T-helper 2 cell treated with Interferon-gamma antibody and Interleukin-4, amounts not matched to agents 5 μg/mL and 100 μg/mL, for 36 hours (primary cell): ENCODE measurements around the gene ULK1.
A peak's percentile ranks its signal among the peaks of the same experiment; 100 is the strongest.
"Not testable (repeated sequence)": the region's sequence is repeated elsewhere in the genome, so short reads cannot be mapped to it uniquely, and the experiment has no call there.

Source experiments
- DNase-seq: peaks from one replicate; pipeline ENCODE4 v3.0.0; 2021; ENCODE audit warnings: low spot score
- H3K27ac Mint-ChIP-seq: one replicate; pipeline ENCODE4 v1.8.0; 2021; ENCODE audit warnings: mild to moderate bottlenecking, mixed read lengths
- H3K27me3 Mint-ChIP-seq: one replicate; pipeline ENCODE4 v1.8.0; 2021; ENCODE audit warnings: low read depth, mixed read lengths
- H3K36me3 Mint-ChIP-seq: one replicate; pipeline ENCODE4 v1.8.0; 2021; ENCODE audit warnings: low read depth, mixed read lengths
- H3K4me1 Mint-ChIP-seq: one replicate; pipeline ENCODE4 v1.8.0; 2021; ENCODE audit warnings: low read depth, mixed read lengths
- H3K4me3 Mint-ChIP-seq: one replicate; pipeline ENCODE4 v1.8.0; 2022; ENCODE audit warnings: mild to moderate bottlenecking, moderate library complexity, mixed read lengths
- H3K9me3 Mint-ChIP-seq: one replicate; pipeline ENCODE4 v1.8.0; 2021; ENCODE audit warnings: mixed read lengths

Gene ULK1

GRCh38 chr12:131938082-131938481 is 43.7 kb downstream of the ULK1 start:
- Mint-ChIP-seq H3K9me3 (no peaks in the 10 kb centered on the region), H3K4me3 (no peak overlapping the region), H3K4me1 (no peaks in the 10 kb centered on the region), H3K36me3 (peaks cover 45% of the 10 kb centered on the region), H3K27me3 (no peaks in the 10 kb centered on the region), H3K27ac (no peak overlapping the region)
- DNase-seq = no peak

- DNase-seq = no peak
- H3K36me3 Mint-ChIP-seq = peaks cover 42% of the 10 kb centered on the region
- no peaks in the 10 kb centered on the region for H3K27me3 Mint-ChIP-seq
- H3K9me3 Mint-ChIP-seq = no peaks in the 10 kb centered on the region
- no peaks in the 10 kb centered on the region for H3K4me1 Mint-ChIP-seq
- no peak overlapping the region for H3K27ac Mint-ChIP-seq
- H3K4me3 Mint-ChIP-seq = no peak overlapping the region
These were observed 44.6 kb downstream of the ULK1 start for GRCh38 chr12:131939007-131939406.

GRCh38 chr12:131940141-131940547 is 45.7 kb downstream of the ULK1 start:
- Mint-ChIP-seq H3K9me3 (no peaks in the 10 kb centered on the region), H3K4me1 (no peaks in the 10 kb centered on the region), H3K36me3 (peaks cover 38% of the 10 kb centered on the region), H3K27ac (no peak overlapping the region), H3K27me3 (no peaks in the 10 kb centered on the region), H3K4me3 (no peak overlapping the region)
- DNase-seq = no peak

- H3K9me3 Mint-ChIP-seq = no peaks in the 10 kb centered on the region
- H3K27me3 Mint-ChIP-seq = no peaks in the 10 kb centered on the region
- no peak for DNase-seq
- H3K4me3 Mint-ChIP-seq = no peak overlapping the region
- H3K36me3 Mint-ChIP-seq = peaks cover 37% of the 10 kb centered on the region
- H3K4me1 Mint-ChIP-seq = no peaks in the 10 kb centered on the region
- no peak overlapping the region for H3K27ac Mint-ChIP-seq
These were observed 46.9 kb downstream of the ULK1 start for GRCh38 chr12:131941116-131941986.

GRCh38 chr12:131941987-131942341 is 47.5 kb downstream of the ULK1 start:
- no peak for DNase-seq
- Mint-ChIP-seq H3K27me3 (no peaks in the 10 kb centered on the region), H3K4me1 (no peaks in the 10 kb centered on the region), H3K36me3 (peaks cover 35% of the 10 kb centered on the region), H3K4me3 (no peak overlapping the region), H3K27ac (no peak overlapping the region), H3K9me3 (no peaks in the 10 kb centered on the region)

GRCh38 chr12:131942671-131943070 is 48.2 kb downstream of the ULK1 start:
- Mint-ChIP-seq H3K36me3 (peaks cover 32% of the 10 kb centered on the region), H3K9me3 (no peaks in the 10 kb centered on the region), H3K27me3 (no peaks in the 10 kb centered on the region), H3K4me1 (peaks cover 3% of the 10 kb centered on the region), H3K27ac (no peak overlapping the region), H3K4me3 (no peak overlapping the region)
- no peak for DNase-seq

GRCh38 chr12:131943389-131943788 is 49.0 kb downstream of the ULK1 start:
- DNase-seq = no peak
- H3K36me3 Mint-ChIP-seq = peaks cover 28% of the 10 kb centered on the region
- no peak overlapping the region for H3K27ac Mint-ChIP-seq
- H3K4me1 Mint-ChIP-seq = peaks cover 10% of the 10 kb centered on the region
- H3K27me3 Mint-ChIP-seq = no peaks in the 10 kb centered on the region
- H3K9me3 Mint-ChIP-seq = no peaks in the 10 kb centered on the region
- no peak overlapping the region for H3K4me3 Mint-ChIP-seq

GRCh38 chr12:131943876-131944275 is 49.5 kb downstream of the ULK1 start:
- Mint-ChIP-seq H3K36me3 (peaks cover 27% of the 10 kb centered on the region), H3K27me3 (no peaks in the 10 kb centered on the region), H3K4me1 (peaks cover 15% of the 10 kb centered on the region), H3K9me3 (no peaks in the 10 kb centered on the region), H3K27ac (no peak overlapping the region), H3K4me3 (no peak overlapping the region)
- DNase-seq = no peak

- peaks cover 20% of the 10 kb centered on the region for H3K36me3 Mint-ChIP-seq
These were observed 50.3 kb downstream of the ULK1 start for GRCh38 chr12:131944601-131945251.

GRCh38 chr12:131946757-131947156 is 52.3 kb downstream of the ULK1 start:
- no peak overlapping the region for H3K4me3 Mint-ChIP-seq
- no peaks in the 10 kb centered on the region for H3K27me3 Mint-ChIP-seq
- H3K36me3 Mint-ChIP-seq = peaks cover 10% of the 10 kb centered on the region
- no peaks in the 10 kb centered on the region for H3K9me3 Mint-ChIP-seq
- no peak for DNase-seq
- peaks cover 20% of the 10 kb centered on the region for H3K4me1 Mint-ChIP-seq
- no peak overlapping the region for H3K27ac Mint-ChIP-seq

More at GRCh38 chr12:131944601-131945251, 50.3 kb downstream of the ULK1 start:
- Mint-ChIP-seq H3K27ac (no peak overlapping the region), H3K4me1 (peaks cover 17% of the 10 kb centered on the region), H3K9me3 (no peaks in the 10 kb centered on the region), H3K4me3 (no peak overlapping the region), H3K27me3 (no peaks in the 10 kb centered on the region)
- no peak for DNase-seq

GRCh38 chr12:131947482-131948027 is 53.1 kb downstream of the ULK1 start:
- Mint-ChIP-seq H3K36me3 (peaks cover 8% of the 10 kb centered on the region), H3K27ac (peak overlapping the region; percentile 86), H3K27me3 (no peaks in the 10 kb centered on the region), H3K4me3 (no peak overlapping the region), H3K9me3 (no peaks in the 10 kb centered on the region), H3K4me1 (peaks cover 20% of the 10 kb centered on the region)
- DNase-seq = no peak

- peaks cover 8% of the 10 kb centered on the region for H3K36me3 Mint-ChIP-seq
- peak overlapping the region; percentile 83 for H3K4me3 Mint-ChIP-seq
- no peaks in the 10 kb centered on the region for H3K27me3 Mint-ChIP-seq
- peaks cover 24% of the 10 kb centered on the region for H3K4me1 Mint-ChIP-seq
- H3K9me3 Mint-ChIP-seq = no peaks in the 10 kb centered on the region
- peak overlapping the region; percentile 86 for H3K27ac Mint-ChIP-seq
- DNase-seq = no peak
These were observed 53.8 kb downstream of the ULK1 start for GRCh38 chr12:131948166-131948712.

GRCh38 chr12:131948713-131949430 is 54.5 kb downstream of the ULK1 start:
- Mint-ChIP-seq H3K27ac (peak overlapping the region; percentile 86), H3K4me1 (peaks cover 28% of the 10 kb centered on the region), H3K4me3 (peak overlapping the region; percentile 83)
- H3K36me3 Mint-ChIP-seq, H3K9me3 Mint-ChIP-seq, DNase-seq, H3K27me3 Mint-ChIP-seq: not testable (repeated sequence)
